ENCODE results near the gene PREX1. TPM values are rescaled to one million over a fixed set of nuclear protein-coding genes. Genes with fewer than 3 reads are reported as not detected.
"Not testable (repeated sequence)": the region's sequence is repeated elsewhere in the genome, so short reads cannot be mapped to it uniquely, and the experiment has no call there.

The PREX1 gene
- total RNA-seq, 1 donor: 14.1 TPM

DNA sequence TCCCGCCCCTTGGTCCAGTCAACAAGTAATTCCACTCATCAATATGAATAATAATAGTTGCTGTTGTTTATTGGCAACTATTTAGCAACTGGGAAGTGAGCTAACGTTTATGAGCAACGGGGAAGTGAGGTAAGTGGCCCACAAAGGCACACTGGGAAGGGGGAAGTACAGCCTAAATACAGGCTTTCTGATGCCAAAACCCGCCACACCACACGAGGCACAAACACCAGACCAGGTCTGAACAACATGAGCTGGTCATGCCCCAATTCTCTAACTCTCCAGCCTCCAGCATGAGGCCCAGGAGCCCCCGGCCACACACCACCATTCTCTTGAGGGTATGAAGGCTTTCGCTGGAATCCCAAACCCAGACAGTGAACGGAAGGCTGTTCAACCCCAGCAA is 50.8 kb downstream of the PREX1 start:
- no peak overlapping the region for H3K4me2 ChIP-seq (ENCODE audit: insufficient read depth, low read length)
- peaks cover 11% of the 10 kb centered on the region for H3K79me2 ChIP-seq (ENCODE audit: insufficient read depth, low read length)
- no peak overlapping the region for H3K4me3 ChIP-seq (ENCODE audit: insufficient read depth, low read length)
- TF ChIP-seq, protein P1, sequence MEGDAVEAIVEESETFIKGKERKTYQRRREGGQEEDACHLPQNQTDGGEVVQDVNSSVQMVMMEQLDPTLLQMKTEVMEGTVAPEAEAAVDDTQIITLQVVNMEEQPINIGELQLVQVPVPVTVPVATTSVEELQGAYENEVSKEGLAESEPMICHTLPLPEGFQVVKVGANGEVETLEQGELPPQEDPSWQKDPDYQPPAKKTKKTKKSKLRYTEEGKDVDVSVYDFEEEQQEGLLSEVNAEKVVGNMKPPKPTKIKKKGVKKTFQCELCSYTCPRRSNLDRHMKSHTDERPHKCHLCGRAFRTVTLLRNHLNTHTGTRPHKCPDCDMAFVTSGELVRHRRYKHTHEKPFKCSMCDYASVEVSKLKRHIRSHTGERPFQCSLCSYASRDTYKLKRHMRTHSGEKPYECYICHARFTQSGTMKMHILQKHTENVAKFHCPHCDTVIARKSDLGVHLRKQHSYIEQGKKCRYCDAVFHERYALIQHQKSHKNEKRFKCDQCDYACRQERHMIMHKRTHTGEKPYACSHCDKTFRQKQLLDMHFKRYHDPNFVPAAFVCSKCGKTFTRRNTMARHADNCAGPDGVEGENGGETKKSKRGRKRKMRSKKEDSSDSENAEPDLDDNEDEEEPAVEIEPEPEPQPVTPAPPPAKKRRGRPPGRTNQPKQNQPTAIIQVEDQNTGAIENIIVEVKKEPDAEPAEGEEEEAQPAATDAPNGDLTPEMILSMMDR (IDR thresholded peaks at IDR 0.05; ENCODE audit: extremely low read depth, low read depth, low read length): no peak
- H3K4me1 ChIP-seq (ENCODE audit: insufficient read depth, low read length): peaks cover 13% of the 10 kb centered on the region
- H2AFZ ChIP-seq (ENCODE audit: low read length): no peak overlapping the region
- H3K36me3 ChIP-seq (ENCODE audit: insufficient read depth, low read length): no peaks in the 10 kb centered on the region
- no peaks in the 10 kb centered on the region for H3K27me3 ChIP-seq (ENCODE audit: insufficient read depth, low read length)
- H4K20me1 ChIP-seq (ENCODE audit: insufficient read depth, low read length): no peaks in the 10 kb centered on the region
- H3K9me3 ChIP-seq (ENCODE audit: low read depth, low read length): no peaks in the 10 kb centered on the region
- DNase-seq (ENCODE audit: insufficient read length, low spot score, missing footprints): no peak
- H3K27ac ChIP-seq (ENCODE audit: low read depth, low read length): no peak overlapping the region

DNA sequence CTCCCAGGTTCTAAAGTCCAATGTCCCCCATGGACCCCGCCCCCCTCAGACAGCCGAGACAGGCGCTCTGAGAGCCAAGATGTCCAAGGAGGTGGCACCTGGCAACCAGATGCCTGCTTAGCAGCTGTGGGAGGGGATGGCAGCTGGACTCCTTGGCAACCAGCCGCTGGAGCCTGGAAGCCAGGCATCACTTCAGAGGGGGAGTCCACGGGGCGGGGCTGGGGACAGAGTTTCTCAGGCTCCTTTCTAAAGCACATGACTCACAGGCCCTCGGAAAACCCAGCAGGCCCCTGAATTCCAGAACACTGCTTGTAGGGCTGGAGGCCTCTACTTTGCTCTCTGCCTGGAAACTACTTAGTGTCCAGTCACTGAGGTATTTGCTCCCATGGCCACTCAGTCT is 51.5 kb downstream of the PREX1 start:
- Histone ChIP-seq H3K9me3 (ENCODE audit: low read depth, low read length) (no peaks in the 10 kb centered on the region), H4K20me1 (ENCODE audit: insufficient read depth, low read length) (no peaks in the 10 kb centered on the region), H2AFZ (ENCODE audit: low read length) (no peak overlapping the region), H3K27ac (ENCODE audit: low read depth, low read length) (no peak overlapping the region), H3K36me3 (ENCODE audit: insufficient read depth, low read length) (no peaks in the 10 kb centered on the region), H3K79me2 (ENCODE audit: insufficient read depth, low read length) (peaks cover 11% of the 10 kb centered on the region), H3K4me1 (ENCODE audit: insufficient read depth, low read length) (peaks cover 17% of the 10 kb centered on the region), H3K27me3 (ENCODE audit: insufficient read depth, low read length) (no peaks in the 10 kb centered on the region), H3K4me2 (ENCODE audit: insufficient read depth, low read length) (no peak overlapping the region), H3K4me3 (ENCODE audit: insufficient read depth, low read length) (no peak overlapping the region)
- DNase-seq (ENCODE audit: insufficient read length, low spot score, missing footprints): peak; percentile 90
- TF ChIP-seq, protein P1 (IDR thresholded peaks at IDR 0.05; ENCODE audit: extremely low read depth, low read depth, low read length): no peak

DNA sequence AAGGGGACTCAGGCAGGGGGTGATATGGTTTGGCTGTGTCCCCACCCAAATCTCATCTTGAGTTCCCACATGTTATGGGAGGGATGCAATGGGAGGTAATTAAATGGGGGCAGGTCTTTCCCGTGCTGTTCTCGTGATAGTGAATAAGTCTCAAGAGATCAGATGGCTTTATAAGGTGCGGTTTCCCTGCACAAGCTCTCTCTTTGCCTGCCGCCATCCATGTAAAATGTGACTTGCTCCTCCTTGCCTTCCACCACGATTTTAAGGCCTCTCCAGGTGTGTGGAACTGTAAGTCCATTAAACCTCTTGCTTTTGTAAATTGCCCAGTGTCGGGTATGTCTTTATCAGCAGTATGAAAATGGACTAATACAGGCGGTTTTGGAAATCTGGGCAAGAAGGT is 52.3 kb downstream of the PREX1 start:
- not testable (repeated sequence) for H2AFZ ChIP-seq (ENCODE audit: low read length); H3K9me3 ChIP-seq (ENCODE audit: low read depth, low read length); H3K4me3 ChIP-seq (ENCODE audit: insufficient read depth, low read length); H3K27me3 ChIP-seq (ENCODE audit: insufficient read depth, low read length); H4K20me1 ChIP-seq (ENCODE audit: insufficient read depth, low read length); H3K27ac ChIP-seq (ENCODE audit: low read depth, low read length); H3K4me2 ChIP-seq (ENCODE audit: insufficient read depth, low read length); DNase-seq (ENCODE audit: insufficient read length, low spot score, missing footprints); H3K36me3 ChIP-seq (ENCODE audit: insufficient read depth, low read length)
- H3K79me2 ChIP-seq (ENCODE audit: insufficient read depth, low read length): peaks cover 11% of the 10 kb centered on the region
- peaks cover 23% of the 10 kb centered on the region for H3K4me1 ChIP-seq (ENCODE audit: insufficient read depth, low read length)

DNA sequence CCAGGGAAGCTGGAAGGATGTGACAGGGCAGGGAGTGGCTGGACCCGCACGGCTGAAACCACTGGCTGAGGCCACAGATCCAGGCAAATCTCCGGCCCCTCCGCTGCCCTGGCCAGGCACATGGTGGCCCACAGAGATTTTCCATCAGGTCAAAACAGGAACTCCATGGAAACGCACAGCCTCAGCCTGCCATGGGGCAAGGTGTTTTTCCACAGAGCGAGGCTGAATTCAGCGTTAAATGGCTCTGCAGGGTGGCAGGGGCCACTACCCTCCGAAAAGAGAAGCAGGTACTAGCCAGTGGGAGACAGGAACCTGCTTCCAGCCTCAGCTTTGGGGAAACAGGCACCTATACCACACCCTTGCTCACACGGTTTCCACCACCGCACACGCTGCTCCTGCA is 53.1 kb downstream of the PREX1 start:
- Histone ChIP-seq H3K79me2 (ENCODE audit: insufficient read depth, low read length) (peaks cover 11% of the 10 kb centered on the region), H3K4me2 (ENCODE audit: insufficient read depth, low read length) (no peak overlapping the region), H3K4me1 (ENCODE audit: insufficient read depth, low read length) (peaks cover 23% of the 10 kb centered on the region), H4K20me1 (ENCODE audit: insufficient read depth, low read length) (no peaks in the 10 kb centered on the region), H3K36me3 (ENCODE audit: insufficient read depth, low read length) (no peaks in the 10 kb centered on the region), H2AFZ (ENCODE audit: low read length) (no peak overlapping the region), H3K27ac (ENCODE audit: low read depth, low read length) (no peak overlapping the region), H3K9me3 (ENCODE audit: low read depth, low read length) (no peaks in the 10 kb centered on the region), H3K4me3 (ENCODE audit: insufficient read depth, low read length) (no peak overlapping the region), H3K27me3 (ENCODE audit: insufficient read depth, low read length) (no peaks in the 10 kb centered on the region)
- no peak for DNase-seq (ENCODE audit: insufficient read length, low spot score, missing footprints)
- TF ChIP-seq, protein P1 (IDR thresholded peaks at IDR 0.05; ENCODE audit: extremely low read depth, low read depth, low read length): no peak

Measured in osteoblast (primary cell).